ENCODE measurements around the gene SOHLH1. TPM values are rescaled to one million over a fixed set of nuclear protein-coding genes. Genes with fewer than 3 reads are reported as not detected.

Gene SOHLH1
- total RNA-seq, 2 experiments from 2014 or later, result not detected

DNA sequence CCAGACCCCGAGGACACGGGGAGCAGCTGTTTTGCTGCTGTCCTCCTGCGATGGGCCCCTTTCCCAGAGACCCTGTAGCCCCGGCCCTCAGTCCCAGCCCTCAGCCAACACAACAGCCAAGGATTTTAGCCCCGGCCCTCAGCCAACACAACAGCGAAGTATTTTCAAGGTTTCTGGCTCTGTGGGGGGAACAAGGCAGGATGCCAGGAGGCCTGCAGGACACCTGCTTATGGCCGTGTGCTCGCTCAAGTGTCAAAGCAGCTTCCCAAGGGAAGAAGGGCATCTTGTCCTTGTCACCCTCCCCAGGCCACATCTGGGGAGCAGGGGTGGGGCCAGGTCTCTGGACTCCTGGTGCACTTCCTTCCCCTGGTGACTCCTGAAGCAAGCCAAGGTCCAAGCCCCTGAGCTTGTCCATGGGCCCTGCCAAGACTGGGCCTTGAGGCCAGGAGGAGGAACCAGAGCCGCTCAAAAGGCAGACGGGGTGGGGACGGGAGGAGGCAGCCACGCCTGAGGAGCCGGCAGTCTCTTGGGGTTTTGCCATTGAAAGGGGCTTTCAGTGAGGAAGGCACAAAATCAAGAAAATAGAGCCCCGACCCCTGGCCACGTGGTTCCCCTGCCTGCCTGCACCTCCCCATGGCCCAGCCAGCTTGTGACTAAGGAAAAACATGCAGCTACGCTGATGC is 13.5 kb upstream of the SOHLH1 start:
- H4K20me1 ChIP-seq (ENCODE audit: insufficient read depth, low read length), result no peaks in the 10 kb centered on the region
- H3K9me2 ChIP-seq (ENCODE audit: insufficient read depth, low read length), result no peaks in the 10 kb centered on the region
- POLR2A ChIA-PET, result interaction anchor here (0.7 kb wide), 1 partner anchor 45 kb away, joined by 3 read pairs; no protein-coding TSS in a partner anchor
- H3K79me2 ChIP-seq (ENCODE audit: insufficient read depth, low read depth, low read length), result no peaks in the 10 kb centered on the region
- H3K9me3 ChIP-seq (ENCODE audit: low read length), result no peaks in the 10 kb centered on the region
- TF ChIP-seq EZH2phosphoT487 (IDR thresholded peaks at IDR 0.05; ENCODE audit: borderline replicate concordance, low read depth, low read length) (no peak), CTCF (conservative IDR thresholded peaks at IDR 0.05; ENCODE audit: low read length) (no peak)
- H3K4me1 ChIP-seq (ENCODE audit: insufficient read depth, low read length, poor library complexity, severe bottlenecking), result no peaks in the 10 kb centered on the region
- DNase-seq (ENCODE audit: low spot score), result peak; percentile 39
- CTCF ChIA-PET (ENCODE audit: unreplicated experiment), result no interaction called here
- H3K36me3 ChIP-seq (ENCODE audit: insufficient read depth, low read length), result no peaks in the 10 kb centered on the region
- intact Hi-C loops (cut with micrococcal nuclease; ENCODE audit: unreplicated experiment), result no loop called here
- H2AFZ ChIP-seq (ENCODE audit: low read length), result no peak overlapping the region
- no TSS peak for BruUV-seq (replicated peaks)
- no peak overlapping the region for H3K4me2 ChIP-seq (ENCODE audit: low read length)
- no peak overlapping the region for H3K27ac ChIP-seq (ENCODE audit: low read depth, low read length, poor library complexity, severe bottlenecking)
- H3K4me3 ChIP-seq (ENCODE audit: low read depth, low read length, poor library complexity, severe bottlenecking), result no peak overlapping the region

DNA sequence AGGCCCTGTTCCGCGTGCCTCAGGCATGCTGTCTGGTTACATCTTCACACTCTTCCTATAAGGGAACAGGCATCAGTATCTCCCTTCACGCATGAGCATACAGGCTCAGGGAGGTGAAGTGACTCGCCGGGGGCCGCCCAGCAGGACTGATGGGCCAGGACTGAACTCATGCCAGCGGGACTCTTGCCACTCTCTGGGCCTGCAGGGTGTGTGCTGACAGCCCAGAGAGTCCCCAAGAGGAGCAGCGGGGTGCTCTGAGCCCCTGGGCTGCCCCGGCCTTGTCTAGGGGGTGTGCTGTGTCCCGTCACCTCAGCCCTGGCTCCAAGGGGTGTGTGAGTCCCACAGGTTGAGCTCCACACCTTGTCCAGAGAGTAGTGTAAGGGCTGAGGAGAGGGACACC is 12.6 kb upstream of the SOHLH1 start:
- no TSS peak for BruUV-seq (replicated peaks)
- Histone ChIP-seq H3K27ac (ENCODE audit: low read depth, low read length, poor library complexity, severe bottlenecking) (no peak overlapping the region), H3K36me3 (ENCODE audit: insufficient read depth, low read length) (no peaks in the 10 kb centered on the region), H2AFZ (ENCODE audit: low read length) (no peak overlapping the region), H3K4me2 (ENCODE audit: low read length) (no peak overlapping the region), H3K9me2 (ENCODE audit: insufficient read depth, low read length) (no peaks in the 10 kb centered on the region), H4K20me1 (ENCODE audit: insufficient read depth, low read length) (no peaks in the 10 kb centered on the region), H3K9me3 (ENCODE audit: low read length) (no peaks in the 10 kb centered on the region), H3K79me2 (ENCODE audit: insufficient read depth, low read depth, low read length) (no peaks in the 10 kb centered on the region), H3K4me3 (ENCODE audit: low read depth, low read length, poor library complexity, severe bottlenecking) (no peak overlapping the region), H3K4me1 (ENCODE audit: insufficient read depth, low read length, poor library complexity, severe bottlenecking) (no peaks in the 10 kb centered on the region)
- no peak for DNase-seq (ENCODE audit: low spot score)
- intact Hi-C loops (cut with micrococcal nuclease; ENCODE audit: unreplicated experiment), result no loop called here
- POLR2A ChIA-PET, result interaction anchor here (0.7 kb wide), 1 partner anchor 46 kb away, joined by 3 read pairs; no protein-coding TSS in a partner anchor
- CTCF ChIA-PET (ENCODE audit: unreplicated experiment), result no interaction called here
- TF ChIP-seq CTCF (conservative IDR thresholded peaks at IDR 0.05; ENCODE audit: low read length) (no peak), EZH2phosphoT487 (IDR thresholded peaks at IDR 0.05; ENCODE audit: borderline replicate concordance, low read depth, low read length) (no peak)

- ChIA-PET POLR2A (no interaction called here), CTCF (ENCODE audit: unreplicated experiment) (no interaction called here)
- no TSS peak for BruUV-seq (replicated peaks)
Measured at GRCh38 chr9:135711391-135711790, 12.1 kb upstream of the SOHLH1 start.

More at GRCh38 chr9:135711391-135711790, 12.1 kb upstream of the SOHLH1 start:
- no peaks in the 10 kb centered on the region for H4K20me1 ChIP-seq (ENCODE audit: insufficient read depth, low read length)
- no peaks in the 10 kb centered on the region for H3K4me1 ChIP-seq (ENCODE audit: insufficient read depth, low read length, poor library complexity, severe bottlenecking)
- TF ChIP-seq EZH2phosphoT487 (IDR thresholded peaks at IDR 0.05; ENCODE audit: borderline replicate concordance, low read depth, low read length) (no peak), CTCF (conservative IDR thresholded peaks at IDR 0.05; ENCODE audit: low read length) (no peak)
- no peaks in the 10 kb centered on the region for H3K9me3 ChIP-seq (ENCODE audit: low read length)
- no peak overlapping the region for H3K4me2 ChIP-seq (ENCODE audit: low read length)
- H3K4me3 ChIP-seq (ENCODE audit: low read depth, low read length, poor library complexity, severe bottlenecking), result no peak overlapping the region
- no peak overlapping the region for H3K27ac ChIP-seq (ENCODE audit: low read depth, low read length, poor library complexity, severe bottlenecking)
- H3K36me3 ChIP-seq (ENCODE audit: insufficient read depth, low read length), result no peaks in the 10 kb centered on the region
- intact Hi-C loops (cut with micrococcal nuclease; ENCODE audit: unreplicated experiment), result no loop called here
- H3K79me2 ChIP-seq (ENCODE audit: insufficient read depth, low read depth, low read length), result no peaks in the 10 kb centered on the region
- peak; percentile 14 for DNase-seq (ENCODE audit: low spot score)
- no peak overlapping the region for H2AFZ ChIP-seq (ENCODE audit: low read length)
- no peaks in the 10 kb centered on the region for H3K9me2 ChIP-seq (ENCODE audit: insufficient read depth, low read length)
